IPS-15b (cell line): ENCODE data around the gene FIG4.
"Not testable (repeated sequence)": the region's sequence is repeated elsewhere in the genome, so short reads cannot be mapped to it uniquely, and the experiment has no call there.

Experiments used
- H3K27me3 ChIP-seq: one replicate; pipeline ENCODE4 v1.6.1; 2013; ENCODE audit warnings: low read length; ENCODE audit not compliant: control insufficient read depth, insufficient read depth
- H3K36me3 ChIP-seq: one replicate; pipeline ENCODE4 v1.6.1; 2013; ENCODE audit warnings: low read length; ENCODE audit not compliant: control insufficient read depth, insufficient read depth
- H3K4me1 ChIP-seq: one replicate; pipeline ENCODE4 v1.6.1; 2013; ENCODE audit warnings: mild to moderate bottlenecking, low read length; ENCODE audit not compliant: control insufficient read depth, insufficient read depth
- H3K4me3 ChIP-seq: one replicate; pipeline ENCODE4 v1.5.1; 2013; ENCODE audit warnings: low read depth, low read length
- H3K9ac ChIP-seq: one replicate; pipeline ENCODE4 v1.6.1; 2013; ENCODE audit warnings: low read depth, mild to moderate bottlenecking, low read length
- H3K9me3 ChIP-seq: one replicate; pipeline ENCODE4 v1.6.1; 2013; ENCODE audit warnings: mild to moderate bottlenecking, low read length; ENCODE audit not compliant: control insufficient read depth, insufficient read depth

FIG4 gene

GRCh38 chr6:109736273-109737025, 45.4 kb downstream of the FIG4 start:
- H3K4me1 ChIP-seq: peaks cover 14% of the 10 kb centered on the region
- no peak overlapping the region for H3K9ac ChIP-seq
- H3K27me3 ChIP-seq: no peaks in the 10 kb centered on the region
- no peaks in the 10 kb centered on the region for H3K9me3 ChIP-seq
- H3K36me3 ChIP-seq: no peaks in the 10 kb centered on the region
- H3K4me3 ChIP-seq: no peak overlapping the region

GRCh38 chr6:109738255-109738654, 47.2 kb downstream of the FIG4 start:
- Histone ChIP-seq H3K36me3 (no peaks in the 10 kb centered on the region), H3K9ac (no peak overlapping the region), H3K27me3 (no peaks in the 10 kb centered on the region), H3K9me3 (no peaks in the 10 kb centered on the region), H3K4me1 (peaks cover 14% of the 10 kb centered on the region), H3K4me3 (no peak overlapping the region)

- no peak overlapping the region for H3K9ac ChIP-seq
- H3K9me3 ChIP-seq: no peaks in the 10 kb centered on the region
- no peak overlapping the region for H3K4me3 ChIP-seq
- H3K4me1 ChIP-seq: peaks cover 14% of the 10 kb centered on the region
- no peaks in the 10 kb centered on the region for H3K36me3 ChIP-seq
- H3K27me3 ChIP-seq: no peaks in the 10 kb centered on the region
Observed at GRCh38 chr6:109738667-109739066, 47.6 kb downstream of the FIG4 start.

- peaks cover 14% of the 10 kb centered on the region for H3K4me1 ChIP-seq
- no peak overlapping the region for H3K4me3 ChIP-seq
Observed at GRCh38 chr6:109739686-109740085, 48.6 kb downstream of the FIG4 start.

GRCh38 chr6:109740787-109741186, 49.7 kb downstream of the FIG4 start:
- Histone ChIP-seq H3K36me3 (no peaks in the 10 kb centered on the region), H3K9me3 (no peaks in the 10 kb centered on the region), H3K4me3 (no peak overlapping the region), H3K4me1 (peaks cover 12% of the 10 kb centered on the region), H3K27me3 (no peaks in the 10 kb centered on the region), H3K9ac (no peak overlapping the region)

More at GRCh38 chr6:109739686-109740085, 48.6 kb downstream of the FIG4 start:
- H3K36me3 ChIP-seq: no peaks in the 10 kb centered on the region
- no peaks in the 10 kb centered on the region for H3K27me3 ChIP-seq
- no peaks in the 10 kb centered on the region for H3K9me3 ChIP-seq
- no peak overlapping the region for H3K9ac ChIP-seq

- H3K9me3 ChIP-seq: no peaks in the 10 kb centered on the region
- H3K36me3 ChIP-seq: no peaks in the 10 kb centered on the region
- H3K9ac ChIP-seq: no peak overlapping the region
- no peaks in the 10 kb centered on the region for H3K4me1 ChIP-seq
- no peak overlapping the region for H3K4me3 ChIP-seq
- H3K27me3 ChIP-seq: no peaks in the 10 kb centered on the region
Observed at GRCh38 chr6:109743739-109744138, 52.6 kb downstream of the FIG4 start.

- not testable (repeated sequence) for H3K36me3 ChIP-seq, H3K4me3 ChIP-seq, H3K9me3 ChIP-seq, H3K9ac ChIP-seq, H3K4me1 ChIP-seq, H3K27me3 ChIP-seq
Observed at GRCh38 chr6:109744779-109745178, 53.7 kb downstream of the FIG4 start.

GRCh38 chr6:109747221-109747620, 56.1 kb downstream of the FIG4 start:
- Histone ChIP-seq H3K4me1 (no peaks in the 10 kb centered on the region), H3K4me3 (no peak overlapping the region), H3K27me3 (no peaks in the 10 kb centered on the region), H3K9ac (no peak overlapping the region), H3K36me3 (no peaks in the 10 kb centered on the region), H3K9me3 (no peaks in the 10 kb centered on the region)

GRCh38 chr6:109759098-109759955, 68.2 kb downstream of the FIG4 start:
- H3K4me3 ChIP-seq: no peak overlapping the region

GRCh38 chr6:109760208-109760607, 69.1 kb downstream of the FIG4 start:
- Histone ChIP-seq H3K4me3 (no peak overlapping the region), H3K9ac (no peak overlapping the region), H3K36me3 (no peaks in the 10 kb centered on the region), H3K27me3 (no peaks in the 10 kb centered on the region), H3K4me1 (no peaks in the 10 kb centered on the region), H3K9me3 (no peaks in the 10 kb centered on the region)

More at GRCh38 chr6:109759098-109759955, 68.2 kb downstream of the FIG4 start:
- H3K4me1 ChIP-seq: no peaks in the 10 kb centered on the region
- H3K36me3 ChIP-seq: no peaks in the 10 kb centered on the region
- no peak overlapping the region for H3K9ac ChIP-seq
- H3K9me3 ChIP-seq: no peaks in the 10 kb centered on the region
- H3K27me3 ChIP-seq: no peaks in the 10 kb centered on the region

GRCh38 chr6:109762166-109762565, 71.1 kb downstream of the FIG4 start:
- H3K9me3 ChIP-seq: no peaks in the 10 kb centered on the region
- H3K4me1 ChIP-seq: no peaks in the 10 kb centered on the region
- H3K36me3 ChIP-seq: no peaks in the 10 kb centered on the region
- H3K27me3 ChIP-seq: no peaks in the 10 kb centered on the region
- no peak overlapping the region for H3K9ac ChIP-seq
- H3K4me3 ChIP-seq: no peak overlapping the region
